ENCODE measurements around the gene LDLRAD4. TPM values are rescaled to one million over a fixed set of nuclear protein-coding genes. Genes with fewer than 3 reads are reported as not detected.
A peak's percentile ranks its signal among the peaks of the same experiment; 100 is the strongest.

LDLRAD4 gene
- total and polyA plus RNA-seq, 2 experiments from 2014 or later: 0.73 to 1.9 TPM

DNA sequence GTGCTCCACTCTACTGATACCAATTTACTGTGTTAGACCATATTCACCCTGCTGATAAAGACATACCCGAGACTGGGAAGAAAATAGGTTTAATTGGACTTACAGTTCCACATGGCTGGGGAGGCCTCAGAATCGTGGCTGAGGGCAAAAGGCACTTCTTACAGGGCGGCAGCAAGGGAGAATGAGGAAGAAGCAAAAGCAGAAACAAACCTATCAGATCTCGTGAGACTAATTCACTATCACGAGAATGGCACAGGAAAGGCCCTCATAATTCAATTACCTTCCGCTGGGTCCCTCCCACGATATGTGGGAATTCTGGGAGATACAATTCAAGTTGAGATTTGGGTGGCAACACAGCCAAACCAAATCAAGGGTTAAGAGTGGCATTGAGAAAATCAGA, 65.2 kb downstream of the LDLRAD4 start:
- Histone ChIP-seq H3K4me3 (no peak overlapping the region), H2AFZ (0 out of 2 replicates have a peak overlapping the region, but pooled peaks have one; percentile 18), H3K27ac (ENCODE audit: low read depth) (no peak overlapping the region), H3K27me3 (ENCODE audit: insufficient read depth) (no peaks in the 10 kb centered on the region), H3K79me2 (replicated peaks; ENCODE audit: insufficient read depth) (no peaks in the 10 kb centered on the region), H3K9me2 (ENCODE audit: insufficient read depth) (no peaks in the 10 kb centered on the region), H3K36me3 (ENCODE audit: insufficient read depth) (no peaks in the 10 kb centered on the region), H3F3A (replicated peaks; ENCODE audit: low read depth) (no peaks in the 10 kb centered on the region), H3K4me1 (ENCODE audit: insufficient read depth) (no peaks in the 10 kb centered on the region; the same call in 1 of the 2 replicates), H3K4me2 (no peak overlapping the region), H4K20me1 (replicated peaks; ENCODE audit: insufficient read depth) (no peaks in the 10 kb centered on the region)
- peaks cover 3% of the 10 kb centered on the region; the same call in 1 of the 3 replicates for H3K9me3 Mint-ChIP-seq
- H3K4me3 Mint-ChIP-seq: no peak overlapping the region
- H3K4me1 Mint-ChIP-seq: peaks cover 7% of the 10 kb centered on the region; the same call in 2 of the 3 replicates
- H3K36me3 Mint-ChIP-seq (ENCODE audit: low read depth): no peaks in the 10 kb centered on the region
- no peak for DNase-seq (ENCODE audit: low spot score)
- TF ChIP-seq, protein P1, sequence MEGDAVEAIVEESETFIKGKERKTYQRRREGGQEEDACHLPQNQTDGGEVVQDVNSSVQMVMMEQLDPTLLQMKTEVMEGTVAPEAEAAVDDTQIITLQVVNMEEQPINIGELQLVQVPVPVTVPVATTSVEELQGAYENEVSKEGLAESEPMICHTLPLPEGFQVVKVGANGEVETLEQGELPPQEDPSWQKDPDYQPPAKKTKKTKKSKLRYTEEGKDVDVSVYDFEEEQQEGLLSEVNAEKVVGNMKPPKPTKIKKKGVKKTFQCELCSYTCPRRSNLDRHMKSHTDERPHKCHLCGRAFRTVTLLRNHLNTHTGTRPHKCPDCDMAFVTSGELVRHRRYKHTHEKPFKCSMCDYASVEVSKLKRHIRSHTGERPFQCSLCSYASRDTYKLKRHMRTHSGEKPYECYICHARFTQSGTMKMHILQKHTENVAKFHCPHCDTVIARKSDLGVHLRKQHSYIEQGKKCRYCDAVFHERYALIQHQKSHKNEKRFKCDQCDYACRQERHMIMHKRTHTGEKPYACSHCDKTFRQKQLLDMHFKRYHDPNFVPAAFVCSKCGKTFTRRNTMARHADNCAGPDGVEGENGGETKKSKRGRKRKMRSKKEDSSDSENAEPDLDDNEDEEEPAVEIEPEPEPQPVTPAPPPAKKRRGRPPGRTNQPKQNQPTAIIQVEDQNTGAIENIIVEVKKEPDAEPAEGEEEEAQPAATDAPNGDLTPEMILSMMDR (conservative IDR thresholded peaks at IDR 0.05; ENCODE audit: low read depth in 2 of 2): no peak
- TF ChIP-seq JUNB (IDR thresholded peaks at IDR 0.05; ENCODE audit: unreplicated experiment): no peak
- TF ChIP-seq POLR2AphosphoS5 (IDR thresholded peaks at IDR 0.05; ENCODE audit: low read depth): no peak
- no peak for TF ChIP-seq NANOG (IDR thresholded peaks at IDR 0.05; ENCODE audit: borderline replicate concordance)
- TF ChIP-seq EZH2phosphoT487 (IDR thresholded peaks at IDR 0.05; ENCODE audit: unreplicated experiment): no peak
- TF ChIP-seq ZNF114 (CRISPR knock-in tag; IDR thresholded peaks at IDR 0.05): no peak
- TF ChIP-seq, protein P2, sequence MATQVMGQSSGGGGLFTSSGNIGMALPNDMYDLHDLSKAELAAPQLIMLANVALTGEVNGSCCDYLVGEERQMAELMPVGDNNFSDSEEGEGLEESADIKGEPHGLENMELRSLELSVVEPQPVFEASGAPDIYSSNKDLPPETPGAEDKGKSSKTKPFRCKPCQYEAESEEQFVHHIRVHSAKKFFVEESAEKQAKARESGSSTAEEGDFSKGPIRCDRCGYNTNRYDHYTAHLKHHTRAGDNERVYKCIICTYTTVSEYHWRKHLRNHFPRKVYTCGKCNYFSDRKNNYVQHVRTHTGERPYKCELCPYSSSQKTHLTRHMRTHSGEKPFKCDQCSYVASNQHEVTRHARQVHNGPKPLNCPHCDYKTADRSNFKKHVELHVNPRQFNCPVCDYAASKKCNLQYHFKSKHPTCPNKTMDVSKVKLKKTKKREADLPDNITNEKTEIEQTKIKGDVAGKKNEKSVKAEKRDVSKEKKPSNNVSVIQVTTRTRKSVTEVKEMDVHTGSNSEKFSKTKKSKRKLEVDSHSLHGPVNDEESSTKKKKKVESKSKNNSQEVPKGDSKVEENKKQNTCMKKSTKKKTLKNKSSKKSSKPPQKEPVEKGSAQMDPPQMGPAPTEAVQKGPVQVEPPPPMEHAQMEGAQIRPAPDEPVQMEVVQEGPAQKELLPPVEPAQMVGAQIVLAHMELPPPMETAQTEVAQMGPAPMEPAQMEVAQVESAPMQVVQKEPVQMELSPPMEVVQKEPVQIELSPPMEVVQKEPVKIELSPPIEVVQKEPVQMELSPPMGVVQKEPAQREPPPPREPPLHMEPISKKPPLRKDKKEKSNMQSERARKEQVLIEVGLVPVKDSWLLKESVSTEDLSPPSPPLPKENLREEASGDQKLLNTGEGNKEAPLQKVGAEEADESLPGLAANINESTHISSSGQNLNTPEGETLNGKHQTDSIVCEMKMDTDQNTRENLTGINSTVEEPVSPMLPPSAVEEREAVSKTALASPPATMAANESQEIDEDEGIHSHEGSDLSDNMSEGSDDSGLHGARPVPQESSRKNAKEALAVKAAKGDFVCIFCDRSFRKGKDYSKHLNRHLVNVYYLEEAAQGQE (IDR thresholded peaks at IDR 0.05; ENCODE audit: unreplicated experiment): no peak
- TF ChIP-seq, protein P3, sequence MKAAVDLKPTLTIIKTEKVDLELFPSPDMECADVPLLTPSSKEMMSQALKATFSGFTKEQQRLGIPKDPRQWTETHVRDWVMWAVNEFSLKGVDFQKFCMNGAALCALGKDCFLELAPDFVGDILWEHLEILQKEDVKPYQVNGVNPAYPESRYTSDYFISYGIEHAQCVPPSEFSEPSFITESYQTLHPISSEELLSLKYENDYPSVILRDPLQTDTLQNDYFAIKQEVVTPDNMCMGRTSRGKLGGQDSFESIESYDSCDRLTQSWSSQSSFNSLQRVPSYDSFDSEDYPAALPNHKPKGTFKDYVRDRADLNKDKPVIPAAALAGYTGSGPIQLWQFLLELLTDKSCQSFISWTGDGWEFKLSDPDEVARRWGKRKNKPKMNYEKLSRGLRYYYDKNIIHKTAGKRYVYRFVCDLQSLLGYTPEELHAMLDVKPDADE (IDR thresholded peaks at IDR 0.05): no peak
- TF ChIP-seq ZNF331 (CRISPR knock-in tag; IDR thresholded peaks at IDR 0.05; ENCODE audit: low read depth): no peak
- TF ChIP-seq, protein P4, sequence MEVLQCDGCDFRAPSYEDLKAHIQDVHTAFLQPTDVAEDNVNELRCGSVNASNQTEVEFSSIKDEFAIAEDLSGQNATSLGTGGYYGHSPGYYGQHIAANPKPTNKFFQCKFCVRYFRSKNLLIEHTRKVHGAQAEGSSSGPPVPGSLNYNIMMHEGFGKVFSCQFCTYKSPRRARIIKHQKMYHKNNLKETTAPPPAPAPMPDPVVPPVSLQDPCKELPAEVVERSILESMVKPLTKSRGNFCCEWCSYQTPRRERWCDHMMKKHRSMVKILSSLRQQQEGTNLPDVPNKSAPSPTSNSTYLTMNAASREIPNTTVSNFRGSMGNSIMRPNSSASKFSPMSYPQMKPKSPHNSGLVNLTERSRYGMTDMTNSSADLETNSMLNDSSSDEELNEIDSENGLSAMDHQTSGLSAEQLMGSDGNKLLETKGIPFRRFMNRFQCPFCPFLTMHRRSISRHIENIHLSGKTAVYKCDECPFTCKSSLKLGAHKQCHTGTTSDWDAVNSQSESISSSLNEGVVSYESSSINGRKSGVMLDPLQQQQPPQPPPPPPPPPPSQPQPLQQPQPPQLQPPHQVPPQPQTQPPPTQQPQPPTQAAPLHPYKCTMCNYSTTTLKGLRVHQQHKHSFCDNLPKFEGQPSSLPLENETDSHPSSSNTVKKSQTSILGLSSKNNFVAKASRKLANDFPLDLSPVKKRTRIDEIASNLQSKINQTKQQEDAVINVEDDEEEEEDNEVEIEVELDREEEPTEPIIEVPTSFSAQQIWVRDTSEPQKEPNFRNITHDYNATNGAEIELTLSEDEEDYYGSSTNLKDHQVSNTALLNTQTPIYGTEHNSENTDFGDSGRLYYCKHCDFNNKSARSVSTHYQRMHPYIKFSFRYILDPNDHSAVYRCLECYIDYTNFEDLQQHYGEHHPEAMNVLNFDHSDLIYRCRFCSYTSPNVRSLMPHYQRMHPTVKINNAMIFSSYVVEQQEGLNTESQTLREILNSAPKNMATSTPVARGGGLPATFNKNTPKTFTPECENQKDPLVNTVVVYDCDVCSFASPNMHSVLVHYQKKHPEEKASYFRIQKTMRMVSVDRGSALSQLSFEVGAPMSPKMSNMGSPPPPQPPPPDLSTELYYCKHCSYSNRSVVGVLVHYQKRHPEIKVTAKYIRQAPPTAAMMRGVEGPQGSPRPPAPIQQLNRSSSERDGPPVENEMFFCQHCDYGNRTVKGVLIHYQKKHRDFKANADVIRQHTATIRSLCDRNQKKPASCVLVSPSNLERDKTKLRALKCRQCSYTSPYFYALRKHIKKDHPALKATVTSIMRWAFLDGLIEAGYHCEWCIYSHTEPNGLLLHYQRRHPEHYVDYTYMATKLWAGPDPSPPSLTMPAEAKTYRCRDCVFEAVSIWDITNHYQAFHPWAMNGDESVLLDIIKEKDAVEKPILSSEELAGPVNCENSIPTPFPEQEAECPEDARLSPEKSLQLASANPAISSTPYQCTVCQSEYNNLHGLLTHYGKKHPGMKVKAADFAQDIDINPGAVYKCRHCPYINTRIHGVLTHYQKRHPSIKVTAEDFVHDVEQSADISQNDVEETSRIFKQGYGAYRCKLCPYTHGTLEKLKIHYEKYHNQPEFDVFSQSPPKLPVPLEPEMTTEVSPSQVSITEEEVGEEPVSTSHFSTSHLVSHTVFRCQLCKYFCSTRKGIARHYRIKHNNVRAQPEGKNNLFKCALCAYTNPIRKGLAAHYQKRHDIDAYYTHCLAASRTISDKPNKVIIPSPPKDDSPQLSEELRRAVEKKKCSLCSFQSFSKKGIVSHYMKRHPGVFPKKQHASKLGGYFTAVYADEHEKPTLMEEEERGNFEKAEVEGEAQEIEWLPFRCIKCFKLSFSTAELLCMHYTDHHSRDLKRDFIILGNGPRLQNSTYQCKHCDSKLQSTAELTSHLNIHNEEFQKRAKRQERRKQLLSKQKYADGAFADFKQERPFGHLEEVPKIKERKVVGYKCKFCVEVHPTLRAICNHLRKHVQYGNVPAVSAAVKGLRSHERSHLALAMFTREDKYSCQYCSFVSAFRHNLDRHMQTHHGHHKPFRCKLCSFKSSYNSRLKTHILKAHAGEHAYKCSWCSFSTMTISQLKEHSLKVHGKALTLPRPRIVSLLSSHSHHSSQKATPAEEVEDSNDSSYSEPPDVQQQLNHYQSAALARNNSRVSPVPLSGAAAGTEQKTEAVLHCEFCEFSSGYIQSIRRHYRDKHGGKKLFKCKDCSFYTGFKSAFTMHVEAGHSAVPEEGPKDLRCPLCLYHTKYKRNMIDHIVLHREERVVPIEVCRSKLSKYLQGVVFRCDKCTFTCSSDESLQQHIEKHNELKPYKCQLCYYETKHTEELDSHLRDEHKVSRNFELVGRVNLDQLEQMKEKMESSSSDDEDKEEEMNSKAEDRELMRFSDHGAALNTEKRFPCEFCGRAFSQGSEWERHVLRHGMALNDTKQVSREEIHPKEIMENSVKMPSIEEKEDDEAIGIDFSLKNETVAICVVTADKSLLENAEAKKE (CRISPR knock-in tag; IDR thresholded peaks at IDR 0.05): no peak
- no peak for TF ChIP-seq EZH2 (IDR thresholded peaks at IDR 0.05; ENCODE audit: low read depth, unreplicated experiment)
- TF ChIP-seq CREB1 (CRISPR knock-in tag; IDR thresholded peaks at IDR 0.05; ENCODE audit: low read depth): no peak
- ATAC-seq: no peak
- H3K27ac Mint-ChIP-seq: no peak overlapping the region
- peaks cover 4% of the 10 kb centered on the region for H3K27me3 Mint-ChIP-seq (ENCODE audit: insufficient read depth, low read depth, poor library complexity)

Data from GM23338 (cell line).